H54 (cell line): Measurements from ENCODE around the gene PCSK6.

Source experiments
- DNase-seq: peaks from one replicate; pipeline ENCODE4 v3.0.0; 2011; ENCODE audit warnings: low spot score, mixed read lengths; ENCODE audit not compliant: insufficient read length
- FAIRE-seq: peaks from 3 replicates; lab custom pipeline; 2011; peaks lifted over from hg19 to GRCh38; lab: Jason Lieb, UNC
- POLR2A ChIP-seq: IDR thresholded peaks from 2 replicates; pipeline ENCODE4 v1.6.1; 2011; ENCODE audit warnings: low read depth, mild to moderate bottlenecking, low read length

PCSK6 gene

GRCh38 chr15:101317336-101317872 is 172.1 kb downstream of the PCSK6 start:
- FAIRE-seq, result no peak
- TF ChIP-seq POLR2A, result no peak
- no peak for DNase-seq

GRCh38 chr15:101316529-101316928 is 173.0 kb downstream of the PCSK6 start:
- no peak for TF ChIP-seq POLR2A
- no peak for FAIRE-seq

GRCh38 chr15:101315736-101316135 is 173.8 kb downstream of the PCSK6 start:
- DNase-seq (no peak), FAIRE-seq (no peak)
- TF ChIP-seq POLR2A, result no peak

More at GRCh38 chr15:101316529-101316928, 173.0 kb downstream of the PCSK6 start:
- DNase-seq, result no peak

- no peak for FAIRE-seq
- TF ChIP-seq POLR2A, result no peak
- DNase-seq, result no peak
These were observed 175.0 kb downstream of the PCSK6 start for GRCh38 chr15:101314336-101315125.

GRCh38 chr15:101313041-101313761 is 176.3 kb downstream of the PCSK6 start:
- TF ChIP-seq POLR2A, result no peak
- FAIRE-seq (no peak), DNase-seq (no peak)

GRCh38 chr15:101310508-101310907 is 179.0 kb downstream of the PCSK6 start:
- FAIRE-seq, result no peak

GRCh38 chr15:101310161-101310480 is 179.4 kb downstream of the PCSK6 start:
- no peak for DNase-seq

More at GRCh38 chr15:101310508-101310907, 179.0 kb downstream of the PCSK6 start:
- TF ChIP-seq POLR2A, result no peak
- no peak for DNase-seq

GRCh38 chr15:101309436-101310160 is 179.9 kb downstream of the PCSK6 start:
- FAIRE-seq (no peak), DNase-seq (no peak)
- TF ChIP-seq POLR2A, result no peak

More at GRCh38 chr15:101310161-101310480, 179.4 kb downstream of the PCSK6 start:
- FAIRE-seq, result no peak
- TF ChIP-seq POLR2A, result no peak

GRCh38 chr15:101308604-101309435 is 180.7 kb downstream of the PCSK6 start:
- no peak for FAIRE-seq
- TF ChIP-seq POLR2A, result no peak
- no peak for DNase-seq

GRCh38 chr15:101307897-101308603 is 181.5 kb downstream of the PCSK6 start:
- no peak for DNase-seq
- no peak for TF ChIP-seq POLR2A
- no peak for FAIRE-seq

- DNase-seq, result no peak
- no peak for FAIRE-seq
- no peak for TF ChIP-seq POLR2A
These were observed 182.2 kb downstream of the PCSK6 start for GRCh38 chr15:101307048-101307896.
